ENCODE measurements around the gene KLF16.

- no peak for TF ChIP-seq GATA2 (IDR thresholded peaks at IDR 0.05; ENCODE audit: low read depth, low read length)
- TF ChIP-seq GATA3 (IDR thresholded peaks at IDR 0.05; ENCODE audit: low read depth, low read length): no peak
Measured at GRCh38 chr19:1884291-1884718, 20.9 kb upstream of the KLF16 start.
